Stomach smooth muscle (tissue), 2 donors: Measurements from ENCODE around the gene NMNAT2.

Source experiments
- H3K27ac ChIP-seq: one replicate; pipeline ENCODE4 v1.7.0; 2013; ENCODE audit warnings: mild to moderate bottlenecking, low read length, inconsistent platforms
- H3K27me3 ChIP-seq, 2 donors: one replicate each; pipeline ENCODE4 v1.7.0; 2013; ENCODE audit warnings: low read length in 2 of 2; ENCODE audit not compliant: insufficient read depth in 2 of 2, control insufficient read depth in 1 of 2
- H3K36me3 ChIP-seq, 2 donors: one replicate each; pipeline ENCODE4 v1.7.0; 2013; ENCODE audit warnings: low read length in 2 of 2; ENCODE audit not compliant: control insufficient read depth in 2 of 2, insufficient read depth in 2 of 2
- H3K4me1 ChIP-seq: one replicate; pipeline ENCODE4 v1.7.0; 2013; ENCODE audit warnings: low read length; ENCODE audit not compliant: control insufficient read depth, insufficient read depth
- H3K4me3 ChIP-seq, 2 donors: one replicate each; pipeline ENCODE4 v1.7.0; 2013; ENCODE audit warnings: low read length in 2 of 2
- H3K9ac ChIP-seq, 2 donors: one replicate each; pipeline ENCODE4 v1.7.0; 2013; ENCODE audit warnings: low read length in 2 of 2, mild to moderate bottlenecking in 1 of 2
- H3K9me3 ChIP-seq, 2 donors: one replicate each; pipeline ENCODE4 v1.7.0; 2013; ENCODE audit warnings: low read length in 2 of 2; ENCODE audit not compliant: control insufficient read depth in 2 of 2
- donor health status: healthy.
- donor health status: Pancreatic carcinoma.

The NMNAT2 gene

DNA sequence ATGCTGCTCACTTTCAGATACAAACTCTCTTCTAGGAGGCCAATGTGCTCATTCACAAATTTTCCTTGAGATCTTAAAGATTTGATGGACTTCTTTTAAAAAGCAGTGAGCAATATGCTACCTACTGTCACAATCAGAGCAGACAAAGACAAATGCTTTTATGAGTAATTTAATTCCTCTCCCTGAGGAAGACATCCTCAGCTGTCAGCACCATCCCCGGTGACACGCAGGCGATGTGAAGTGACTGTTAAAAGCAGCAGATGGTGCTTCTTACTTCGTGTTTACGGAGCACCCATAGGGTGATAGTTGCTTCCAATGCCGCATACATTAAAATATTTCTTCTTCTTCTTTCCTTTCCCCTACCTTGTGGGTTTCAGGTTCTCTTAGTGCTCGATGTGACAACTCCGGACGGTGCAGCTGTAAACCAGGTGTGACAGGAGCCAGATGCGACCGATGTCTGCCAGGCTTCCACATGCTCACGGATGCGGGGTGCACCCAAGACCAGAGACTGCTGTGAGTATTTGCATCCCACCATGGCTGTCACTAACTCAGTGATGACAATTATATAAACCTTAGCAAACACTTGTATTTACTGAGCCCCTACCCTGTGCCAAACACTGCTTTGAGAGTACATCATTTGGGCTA, 203.0 kb downstream of the NMNAT2 start:
- no peak overlapping the region for H3K27ac ChIP-seq
- H3K27me3 ChIP-seq: no peaks in the 10 kb centered on the region
- H3K4me1 ChIP-seq: peaks cover 30% of the 10 kb centered on the region
- H3K4me3 ChIP-seq: no peak overlapping the region
- H3K9me3 ChIP-seq: no peaks in the 10 kb centered on the region
- H3K9ac ChIP-seq: no peak overlapping the region
- H3K36me3 ChIP-seq: no peaks in the 10 kb centered on the region

DNA sequence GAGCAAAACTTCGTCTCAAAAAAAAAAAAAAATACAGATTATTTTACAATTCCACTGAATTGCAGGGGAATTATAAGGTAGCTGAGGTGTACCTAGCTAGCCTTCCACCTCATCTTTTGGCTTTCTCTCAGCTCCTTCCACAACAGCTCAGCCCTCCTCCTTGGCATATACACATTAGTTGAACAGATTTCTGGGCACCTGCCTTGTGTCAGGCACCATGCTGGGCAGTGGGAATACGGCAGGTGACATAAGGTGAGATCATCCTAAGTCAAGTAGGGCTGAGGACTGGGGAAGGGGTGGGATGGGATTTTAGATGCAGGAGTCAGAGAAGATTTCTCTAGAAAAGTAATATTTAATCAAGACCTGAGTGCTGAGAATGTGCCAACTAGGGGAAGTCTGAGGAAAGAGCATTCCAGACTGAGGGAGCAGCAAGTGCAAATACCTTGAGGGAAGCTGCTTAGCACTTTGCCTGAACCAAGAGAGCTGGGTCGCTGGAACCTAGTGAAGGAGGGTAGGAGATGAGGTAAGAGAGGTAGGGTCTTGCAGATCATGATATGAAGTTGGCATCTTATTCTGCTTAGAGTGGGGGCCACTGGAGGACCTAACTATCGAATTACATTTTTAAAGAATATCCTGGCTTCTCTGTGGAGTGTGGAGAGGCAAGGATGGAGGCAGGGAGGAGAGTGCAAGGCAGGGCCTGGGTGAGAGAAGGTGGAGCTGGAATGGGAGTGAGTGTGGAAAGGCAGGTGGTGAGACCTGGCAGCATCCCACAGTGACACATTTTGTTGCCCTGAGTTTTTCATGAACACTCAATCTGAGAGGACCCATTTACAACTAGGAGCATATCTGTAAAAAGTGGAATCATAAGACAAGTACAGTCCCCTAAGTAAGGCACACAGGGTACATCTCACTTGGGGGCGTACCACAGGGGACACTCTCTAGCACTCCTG, 203.9 kb downstream of the NMNAT2 start:
- Histone ChIP-seq H3K27me3 (no peaks in the 10 kb centered on the region), H3K9ac (no peak overlapping the region), H3K36me3 (no peaks in the 10 kb centered on the region), H3K27ac (no peak overlapping the region), H3K4me1 (peaks cover 24% of the 10 kb centered on the region), H3K4me3 (no peak overlapping the region), H3K9me3 (no peaks in the 10 kb centered on the region)

DNA sequence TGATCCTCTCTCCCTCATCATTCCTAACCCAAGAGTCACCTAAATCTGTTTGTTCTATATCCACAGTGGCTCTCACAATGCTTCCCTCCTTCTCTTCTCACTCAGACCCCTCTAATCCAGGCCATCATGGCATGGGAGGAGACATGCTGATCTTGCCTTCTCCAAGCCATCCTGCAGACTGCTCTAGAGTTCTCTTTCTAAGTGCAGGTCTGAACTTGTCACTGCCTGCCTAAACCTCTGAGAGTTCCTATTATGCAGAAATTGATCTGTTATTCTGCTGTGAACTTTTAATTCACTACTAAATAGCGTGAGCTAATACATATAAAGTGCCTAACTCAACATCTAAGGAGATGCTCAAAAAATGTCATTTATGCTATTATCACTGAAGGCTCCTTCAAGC, 205.3 kb downstream of the NMNAT2 start:
- H3K27me3 ChIP-seq: no peaks in the 10 kb centered on the region
- no peak overlapping the region for H3K4me3 ChIP-seq
- H3K9ac ChIP-seq: no peak overlapping the region
- no peaks in the 10 kb centered on the region for H3K36me3 ChIP-seq
- no peaks in the 10 kb centered on the region for H3K9me3 ChIP-seq
- no peak overlapping the region for H3K27ac ChIP-seq
- peaks cover 10% of the 10 kb centered on the region for H3K4me1 ChIP-seq

DNA sequence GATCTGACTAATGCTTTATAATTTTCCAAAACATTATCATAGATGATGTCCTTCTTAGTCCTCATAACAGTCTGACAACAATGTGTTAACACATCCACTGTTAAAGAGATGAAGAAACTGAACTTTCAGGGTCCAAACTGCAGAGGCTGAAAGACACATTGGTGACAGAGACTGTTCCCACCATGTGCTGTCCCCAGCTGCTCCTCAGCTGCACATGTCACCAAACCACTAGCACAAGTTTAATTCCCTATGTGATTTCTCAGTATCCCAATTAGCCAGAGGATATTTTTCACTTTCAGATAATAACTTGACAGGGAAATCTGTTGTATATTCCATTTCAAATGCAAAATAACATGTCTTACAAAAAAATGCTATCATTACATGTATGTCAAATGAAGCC, 207.5 kb downstream of the NMNAT2 start:
- H3K36me3 ChIP-seq: no peaks in the 10 kb centered on the region
- H3K9ac ChIP-seq: no peak overlapping the region
- no peaks in the 10 kb centered on the region for H3K27me3 ChIP-seq
- no peak overlapping the region for H3K27ac ChIP-seq
- peaks cover under 1% of the 10 kb centered on the region for H3K4me1 ChIP-seq
- no peak overlapping the region for H3K4me3 ChIP-seq
- H3K9me3 ChIP-seq: no peaks in the 10 kb centered on the region

DNA sequence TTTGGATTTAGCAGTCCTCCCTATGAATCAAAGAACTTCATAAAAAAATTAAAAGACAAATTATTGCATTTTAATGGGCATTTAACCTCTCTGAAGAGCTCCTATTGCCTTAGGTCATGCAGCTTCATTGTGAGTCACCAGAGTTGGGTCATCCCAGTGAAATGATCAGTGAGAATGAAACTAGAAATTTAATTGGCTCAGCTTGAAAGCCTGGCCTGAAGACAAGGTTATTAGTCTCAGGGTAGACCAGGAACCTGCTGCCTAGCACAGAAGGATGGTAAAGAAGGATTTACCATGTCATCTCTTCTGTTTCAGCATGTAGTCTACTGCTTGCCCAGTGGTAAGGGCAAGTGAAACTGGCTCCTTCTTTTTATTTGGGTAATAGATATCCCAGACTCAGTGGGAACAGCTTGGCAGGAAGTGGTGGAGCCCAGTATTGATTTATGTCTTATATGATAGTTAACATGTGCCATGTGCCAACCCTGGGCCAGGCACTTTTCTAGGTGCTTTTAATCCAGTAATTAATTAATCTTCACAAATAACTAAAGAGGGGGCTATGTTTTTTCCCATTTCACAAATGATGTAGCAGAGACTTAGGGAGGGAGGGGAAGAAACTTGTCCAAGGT, 208.5 kb downstream of the NMNAT2 start:
- H3K9me3 ChIP-seq: no peaks in the 10 kb centered on the region
- no peak overlapping the region for H3K4me3 ChIP-seq
- no peaks in the 10 kb centered on the region for H3K27me3 ChIP-seq
- peaks cover 8% of the 10 kb centered on the region for H3K4me1 ChIP-seq
- H3K27ac ChIP-seq: no peak overlapping the region
- H3K9ac ChIP-seq: no peak overlapping the region
- H3K36me3 ChIP-seq: no peaks in the 10 kb centered on the region

DNA sequence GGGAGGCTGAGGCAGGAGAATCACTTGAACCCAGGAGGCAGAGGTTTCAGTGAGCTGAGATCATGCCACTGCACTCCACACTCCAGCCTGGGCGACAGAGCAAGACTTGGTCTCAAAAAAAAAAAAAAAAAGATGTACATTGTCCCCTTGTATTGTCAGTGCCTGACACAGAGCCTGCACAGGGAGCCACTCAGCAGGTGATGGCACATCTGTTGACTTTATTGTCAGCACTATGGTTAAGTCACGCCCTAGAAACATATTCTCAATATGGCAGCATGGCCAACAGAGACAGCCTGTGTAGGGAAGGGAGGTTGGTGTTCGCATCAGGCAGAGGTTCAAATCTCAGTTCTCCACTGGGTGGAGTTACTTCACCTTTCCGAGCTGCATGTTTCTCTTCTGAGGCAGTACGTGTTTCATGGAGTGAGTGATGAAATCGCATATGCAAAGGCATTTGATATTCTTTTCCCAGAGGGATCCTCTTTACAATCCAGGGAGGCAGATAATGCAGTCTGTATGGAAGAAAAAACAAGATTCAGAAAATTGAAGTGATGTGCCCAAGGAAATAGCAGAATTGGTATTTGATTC, 211.6 kb downstream of the NMNAT2 start:
- Histone ChIP-seq H3K4me3 (no peak overlapping the region), H3K9ac (no peak overlapping the region), H3K27me3 (no peaks in the 10 kb centered on the region), H3K27ac (no peak overlapping the region), H3K9me3 (no peaks in the 10 kb centered on the region), H3K36me3 (no peaks in the 10 kb centered on the region), H3K4me1 (peaks cover 8% of the 10 kb centered on the region)

DNA sequence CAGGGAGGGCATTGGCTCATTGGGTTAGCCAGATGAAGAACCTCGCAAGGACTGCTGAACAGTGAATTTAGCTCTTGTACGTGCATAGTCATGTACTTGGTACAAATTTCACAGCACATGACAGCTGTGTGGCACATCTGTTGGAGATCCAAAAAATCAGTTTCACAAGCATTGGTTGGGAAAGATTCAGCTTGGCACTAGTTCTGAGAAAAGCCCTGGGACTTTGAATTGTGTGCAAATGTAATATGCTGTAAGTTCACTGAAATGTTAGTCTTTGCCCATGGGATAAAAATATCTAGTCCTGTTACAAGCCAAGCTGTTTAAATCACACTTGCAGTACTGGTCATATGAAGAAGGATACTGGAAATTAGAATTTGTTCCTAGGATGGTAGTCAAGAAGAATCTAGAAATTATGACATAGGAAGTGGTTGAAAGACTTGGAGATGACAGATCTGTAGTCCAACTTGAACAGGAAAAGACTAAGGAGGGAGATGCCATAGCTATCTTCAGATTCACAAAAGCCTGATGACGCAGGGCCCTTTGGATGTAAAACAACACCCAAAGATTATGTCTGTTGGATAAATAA, 212.9 kb downstream of the NMNAT2 start:
- no peak overlapping the region for H3K4me3 ChIP-seq
- H3K9ac ChIP-seq: peak overlapping the region; percentile 17 to 21
- H3K9me3 ChIP-seq: no peaks in the 10 kb centered on the region
- peak overlapping the region; percentile 75 for H3K27ac ChIP-seq
- no peaks in the 10 kb centered on the region for H3K27me3 ChIP-seq
- H3K36me3 ChIP-seq: no peaks in the 10 kb centered on the region
- H3K4me1 ChIP-seq: peaks cover 8% of the 10 kb centered on the region

DNA sequence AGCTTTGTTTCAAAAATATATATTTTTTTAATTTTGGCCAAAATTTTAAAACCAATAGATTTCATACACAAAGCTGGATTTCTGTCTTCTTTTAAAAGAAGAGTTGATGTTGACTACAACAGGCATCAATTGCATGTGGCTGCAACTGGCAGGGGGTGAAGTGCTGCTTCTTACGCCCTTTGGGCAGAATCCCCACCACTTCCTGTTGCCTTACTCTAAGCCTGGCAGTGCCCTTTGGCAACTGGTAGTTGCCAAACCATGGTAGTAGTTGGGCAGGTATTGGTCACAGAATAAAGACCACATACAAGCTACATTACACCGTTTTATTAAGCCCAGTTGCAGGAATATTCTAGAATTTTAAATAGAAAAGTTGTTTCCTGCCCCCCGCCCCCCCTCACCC, 215.1 kb downstream of the NMNAT2 start:
- Histone ChIP-seq H3K27ac (no peak overlapping the region), H3K27me3 (no peaks in the 10 kb centered on the region), H3K4me1 (peaks cover 15% of the 10 kb centered on the region), H3K9me3 (no peaks in the 10 kb centered on the region), H3K9ac (no peak overlapping the region), H3K36me3 (no peaks in the 10 kb centered on the region), H3K4me3 (no peak overlapping the region)

DNA sequence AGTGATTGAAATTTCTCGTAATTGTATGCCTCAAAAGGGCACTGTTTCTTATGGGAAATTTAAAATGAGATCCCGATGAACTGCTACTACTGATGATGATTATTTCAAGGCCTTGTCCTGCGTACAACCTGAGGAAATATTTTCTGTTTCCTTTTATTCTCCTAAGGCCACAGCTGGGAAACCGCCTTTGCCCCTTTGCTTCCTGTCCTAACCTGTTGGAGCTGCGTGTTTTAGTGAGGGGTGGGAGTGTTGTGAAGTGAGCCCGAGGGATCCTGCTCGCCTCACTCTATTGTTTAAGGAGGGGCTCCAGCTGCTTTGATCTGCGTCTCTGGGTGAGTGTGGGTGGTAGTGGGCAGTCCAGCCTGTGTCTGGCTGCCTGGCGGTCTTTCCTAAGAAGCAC, 217.7 kb downstream of the NMNAT2 start:
- Histone ChIP-seq H3K4me1 (peaks cover 12% of the 10 kb centered on the region), H3K27ac (no peak overlapping the region)

DNA sequence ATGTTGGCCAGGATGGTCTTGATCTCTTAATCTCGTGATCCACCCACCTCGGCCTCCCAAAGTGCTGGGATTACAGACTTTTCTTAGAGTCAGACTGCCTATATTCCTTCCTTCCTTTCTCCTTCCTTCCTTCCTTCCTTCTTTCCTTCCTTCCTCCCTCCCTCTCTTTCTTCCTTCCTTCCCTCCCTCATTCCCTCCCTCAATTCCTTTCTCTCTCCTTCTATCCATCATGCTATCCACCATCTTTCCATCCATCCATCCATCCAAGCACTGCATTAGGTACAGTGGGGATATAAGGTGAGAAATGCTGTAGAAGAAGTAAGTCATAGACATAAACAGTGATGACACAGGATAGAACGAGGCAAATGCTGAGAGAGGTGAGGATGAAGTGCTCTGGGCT, 218.9 kb downstream of the NMNAT2 start:
- Histone ChIP-seq H3K36me3 (no peaks in the 10 kb centered on the region), H3K4me3 (no peak overlapping the region), H3K9me3 (no peaks in the 10 kb centered on the region), H3K27ac (peak overlapping the region; percentile 76), H3K4me1 (peaks cover 7% of the 10 kb centered on the region), H3K9ac (no peak overlapping the region), H3K27me3 (no peaks in the 10 kb centered on the region)

More for the DNA sequence above, 217.7 kb downstream of the NMNAT2 start:
- Histone ChIP-seq H3K9me3 (no peaks in the 10 kb centered on the region), H3K36me3 (no peaks in the 10 kb centered on the region), H3K9ac (no peak overlapping the region), H3K4me3 (no peak overlapping the region), H3K27me3 (no peaks in the 10 kb centered on the region)
